ENCODE data around the gene NKX2-1.
"Not testable (repeated sequence)": the region's sequence is repeated elsewhere in the genome, so short reads cannot be mapped to it uniquely, and the experiment has no call there.

The NKX2-1 gene

DNA sequence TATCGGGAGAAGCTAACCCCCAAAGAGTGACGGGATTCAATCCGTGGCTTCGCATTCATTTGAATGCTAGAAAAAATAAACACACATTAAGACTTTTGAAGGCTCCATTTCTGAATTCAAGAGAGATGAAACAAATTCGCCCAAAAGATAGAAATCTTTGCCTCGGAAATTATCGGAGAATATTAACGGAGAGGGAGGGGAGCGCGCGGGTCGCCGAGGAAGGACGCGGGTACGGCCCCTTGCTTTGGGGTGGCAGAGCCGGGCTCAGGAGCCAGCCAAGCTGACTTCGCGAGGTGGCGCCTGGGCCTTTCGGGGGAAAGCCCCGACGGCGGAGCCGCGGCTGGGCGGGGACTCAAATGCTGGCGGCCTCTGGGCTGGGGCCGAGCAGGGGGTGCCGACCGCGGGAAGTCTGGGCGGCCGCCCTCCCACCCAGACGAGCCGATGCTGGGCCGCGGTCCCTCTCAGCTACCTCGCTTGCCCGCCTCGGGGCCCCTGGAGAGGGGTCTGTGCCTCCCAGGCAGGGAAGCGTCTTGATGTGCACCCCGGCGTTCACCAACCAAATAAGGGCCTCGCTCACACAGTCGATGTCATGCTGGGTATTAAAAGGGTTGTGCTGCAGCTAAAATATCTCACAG, 14.7 kb downstream of the NKX2-1 start:
- DNase-seq (ENCODE audit: low spot score) = no peak

DNA sequence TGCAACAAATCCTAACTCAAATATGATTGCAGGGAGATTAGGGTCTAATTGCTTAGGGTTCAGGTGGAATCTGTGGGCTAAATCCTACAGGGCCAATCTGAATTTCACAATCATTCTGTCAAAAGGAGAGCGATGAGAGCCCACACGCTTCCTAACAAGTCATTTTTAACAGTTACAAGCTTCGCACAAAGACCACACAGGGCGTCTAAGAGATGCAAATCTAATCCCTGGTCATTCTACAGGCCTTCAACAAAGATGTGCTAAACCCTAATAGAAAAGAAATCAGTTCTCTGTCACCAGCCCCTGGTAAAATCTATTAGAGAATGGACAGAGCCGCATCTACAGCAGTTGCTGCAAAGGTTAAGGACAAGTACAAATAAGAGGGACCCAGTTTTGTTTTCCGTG, 15.3 kb downstream of the NKX2-1 start:
- DNase-seq (ENCODE audit: low spot score) = no peak

DNA sequence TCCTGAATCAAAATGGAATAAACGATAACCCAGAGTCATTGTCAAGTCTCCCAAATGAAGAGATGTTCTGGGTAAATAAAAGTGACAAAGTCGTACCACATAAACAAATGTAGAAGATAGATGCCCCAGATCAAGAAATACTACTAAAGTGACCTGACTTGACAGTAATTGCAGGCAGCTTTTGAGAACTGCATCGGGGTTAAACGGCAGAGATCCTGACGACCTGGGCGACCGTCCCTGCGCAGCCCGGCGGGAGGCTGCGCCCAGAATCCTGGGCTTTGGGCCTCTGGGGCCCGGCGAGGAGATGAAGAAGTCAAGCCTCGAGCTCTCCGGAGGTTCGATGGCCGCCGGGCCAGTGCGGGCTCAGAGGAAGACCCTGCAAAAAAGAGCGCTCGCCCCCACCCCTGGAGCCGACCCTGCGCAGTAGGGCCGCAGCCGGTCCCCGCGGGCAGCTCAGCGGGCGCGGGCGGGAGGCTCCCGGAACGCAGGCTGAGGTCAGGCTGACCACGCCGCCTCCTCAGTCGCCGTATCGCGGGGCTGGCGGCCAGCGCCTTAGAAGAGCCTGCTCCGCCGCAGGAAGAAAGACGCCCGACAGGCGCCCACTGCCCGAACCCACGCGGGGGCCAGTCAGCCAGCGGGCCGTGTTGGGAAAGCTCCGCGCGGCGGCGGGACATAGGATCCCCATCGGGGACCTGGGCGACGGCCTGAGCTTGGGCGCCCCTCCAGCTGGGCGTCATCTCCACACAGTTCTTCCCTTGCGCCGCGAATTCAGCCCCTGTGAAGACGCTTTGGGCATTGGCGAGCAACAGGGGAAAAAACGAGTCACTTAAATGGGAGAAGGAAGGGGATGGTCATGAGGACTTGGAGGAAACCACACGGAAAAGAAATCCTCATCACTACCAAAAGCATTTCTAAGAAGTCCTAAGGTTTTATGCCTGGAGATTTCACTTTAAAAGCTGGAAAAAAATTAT, 16.0 kb downstream of the NKX2-1 start:
- no peak for DNase-seq (ENCODE audit: low spot score)

DNA sequence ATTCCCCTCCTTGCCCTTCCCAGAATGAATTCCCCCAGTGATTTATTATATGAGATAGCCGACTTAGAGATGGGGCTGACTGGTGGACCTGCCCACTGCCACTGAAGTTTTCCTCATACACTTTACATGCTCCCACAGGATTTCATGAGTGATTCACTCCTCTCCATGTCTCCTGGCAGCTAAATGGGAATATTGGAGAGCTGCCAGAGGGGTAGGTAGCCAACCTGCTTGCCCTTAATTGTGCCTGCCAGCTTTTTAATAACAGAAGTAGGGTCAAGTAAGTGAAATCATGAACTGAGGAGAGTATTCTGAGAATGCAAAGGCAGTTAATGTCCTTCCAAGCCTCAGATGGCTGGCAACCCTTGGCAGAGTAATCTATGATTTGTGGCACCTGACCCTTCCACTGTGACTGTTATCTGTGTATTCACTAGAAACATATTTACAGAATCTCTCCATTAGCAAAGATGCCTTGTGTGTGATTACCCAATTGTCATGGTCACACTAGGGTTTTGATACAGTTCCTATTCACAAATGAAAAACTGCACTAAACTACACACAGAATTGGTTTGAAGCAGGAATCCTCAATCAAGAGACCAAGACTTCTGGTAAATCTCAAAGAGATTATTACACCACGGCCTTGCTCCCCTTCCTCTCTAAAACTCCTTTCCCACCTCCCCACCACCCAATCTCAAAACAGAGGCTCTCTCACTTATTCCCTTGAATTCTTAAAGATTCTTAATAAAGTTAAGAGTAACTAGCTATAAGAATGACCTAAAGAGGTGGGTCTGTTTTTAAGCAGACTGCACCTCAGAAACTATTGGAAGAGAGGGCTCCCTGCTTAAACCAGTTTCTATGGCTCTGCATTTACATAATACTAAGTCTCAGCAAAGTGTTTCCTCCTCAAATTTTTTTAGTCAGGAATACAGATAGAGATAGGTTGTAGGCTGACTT, 17.2 kb downstream of the NKX2-1 start:
- DNase-seq (ENCODE audit: low spot score) = no peak

DNA sequence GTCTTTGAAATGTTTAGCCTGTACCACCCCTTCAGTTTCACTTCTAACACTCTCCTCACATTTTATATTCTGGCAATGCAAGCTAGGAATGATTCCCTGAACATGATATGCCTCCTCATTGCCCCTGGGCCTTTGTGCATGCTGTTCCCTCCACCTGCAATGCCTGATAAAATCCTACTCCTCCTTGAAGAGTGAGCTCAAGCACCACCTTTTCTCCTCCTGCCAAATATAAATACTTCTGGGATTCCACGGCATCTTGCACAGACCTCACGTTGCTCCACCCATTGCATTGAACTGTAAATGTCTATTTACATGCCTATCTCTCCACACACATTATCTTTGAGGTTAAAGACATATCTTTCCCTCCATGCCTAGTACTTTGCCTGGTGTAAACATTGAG, 21.1 kb downstream of the NKX2-1 start:
- no peak for DNase-seq (ENCODE audit: low spot score)

DNA sequence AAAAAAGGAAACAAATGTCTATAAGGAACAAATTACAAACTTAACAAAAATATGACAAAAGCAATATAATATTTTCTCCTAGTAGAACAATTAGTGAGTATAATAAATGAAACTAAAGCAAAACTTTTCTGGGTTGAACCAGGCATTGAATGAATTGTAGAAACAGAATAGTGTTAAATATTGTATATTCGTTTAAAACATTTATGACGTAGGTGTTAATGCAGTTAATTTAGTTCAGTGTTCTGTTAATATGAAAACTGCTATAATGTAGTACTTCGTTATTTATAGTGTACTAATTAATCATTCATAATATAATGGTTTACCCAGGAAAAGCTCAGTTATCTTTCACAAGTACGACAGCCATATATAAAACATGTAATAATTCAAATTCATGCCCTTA, 23.7 kb downstream of the NKX2-1 start:
- no peak for DNase-seq (ENCODE audit: low spot score)

DNA sequence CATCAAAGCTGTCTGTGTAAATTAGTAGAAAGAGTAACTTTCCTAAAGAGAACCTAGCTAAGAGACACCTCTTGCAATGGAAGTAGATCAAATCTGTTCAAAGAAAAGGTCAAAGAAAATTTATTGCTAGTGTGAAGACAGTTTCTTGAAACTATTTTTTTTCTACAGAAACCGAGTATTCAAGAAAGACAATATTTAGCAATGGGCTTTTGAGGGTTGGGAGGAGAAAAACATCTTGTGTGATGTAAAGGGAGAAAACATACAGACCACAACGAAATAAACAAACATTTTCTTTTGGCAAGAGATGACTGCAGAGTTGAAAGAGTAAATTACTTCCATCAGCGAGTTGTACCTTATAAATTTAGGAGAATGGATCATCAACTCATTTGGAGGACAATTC, 24.4 kb downstream of the NKX2-1 start:
- no peak for DNase-seq (ENCODE audit: low spot score)

DNA sequence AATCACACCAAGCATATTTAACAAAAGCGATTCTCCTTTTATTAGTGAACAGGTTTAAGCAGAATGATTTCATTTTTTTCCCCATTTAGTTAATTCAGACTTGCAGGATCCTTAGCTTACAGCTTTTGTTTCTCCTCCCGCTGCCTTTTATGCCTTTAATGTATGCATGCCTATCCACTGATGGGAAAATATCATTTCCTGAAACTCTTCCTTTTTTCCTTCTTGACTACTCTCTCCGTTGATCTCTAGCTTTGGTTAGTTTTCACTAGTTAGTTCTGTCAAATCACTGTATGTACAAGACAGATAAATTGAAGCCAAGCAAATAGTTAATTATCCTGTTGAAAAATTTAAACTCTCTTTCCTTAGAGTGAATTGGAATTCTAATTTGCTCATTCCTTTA, 26.3 kb downstream of the NKX2-1 start:
- DNase-seq (ENCODE audit: low spot score) = no peak

DNA sequence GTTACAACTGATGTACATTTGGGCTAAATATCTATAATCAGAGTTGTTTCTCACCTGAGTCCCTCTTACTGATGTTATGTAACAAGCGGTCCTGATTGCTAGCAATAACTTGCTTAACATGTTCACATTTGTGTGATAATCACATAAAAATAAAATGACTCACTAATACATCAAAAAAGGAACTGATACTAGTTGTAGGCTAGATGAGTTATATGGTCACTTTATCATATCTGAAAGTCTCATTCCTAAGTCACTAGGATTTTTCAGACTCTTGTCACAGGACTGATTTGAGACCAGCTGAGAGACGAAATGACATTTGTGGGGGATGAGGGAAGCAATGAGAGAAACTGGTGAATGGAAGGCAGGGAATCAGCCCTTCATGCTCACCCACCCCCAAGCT, 34.3 kb downstream of the NKX2-1 start:
- no peak for DNase-seq (ENCODE audit: low spot score)

DNA sequence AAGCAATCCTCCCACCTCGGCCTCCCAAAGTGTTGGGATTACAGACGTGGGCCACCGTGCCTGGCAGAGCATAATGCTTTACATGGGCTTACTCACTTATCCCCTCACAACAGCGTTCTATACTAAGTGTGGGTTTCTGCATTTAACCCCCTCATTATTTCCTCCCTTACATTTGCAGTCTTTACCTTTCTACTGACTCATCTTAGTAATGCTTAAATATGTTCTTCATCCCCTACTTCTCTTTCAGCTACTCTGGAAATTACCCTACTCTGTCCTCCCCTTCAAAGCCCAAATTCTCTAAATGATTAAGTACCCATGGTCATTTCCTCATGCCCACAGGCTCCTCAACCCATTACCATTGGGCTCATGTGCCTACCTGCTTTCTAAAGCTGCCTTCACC, 40.7 kb downstream of the NKX2-1 start:
- no peak for DNase-seq (ENCODE audit: low spot score)

DNA sequence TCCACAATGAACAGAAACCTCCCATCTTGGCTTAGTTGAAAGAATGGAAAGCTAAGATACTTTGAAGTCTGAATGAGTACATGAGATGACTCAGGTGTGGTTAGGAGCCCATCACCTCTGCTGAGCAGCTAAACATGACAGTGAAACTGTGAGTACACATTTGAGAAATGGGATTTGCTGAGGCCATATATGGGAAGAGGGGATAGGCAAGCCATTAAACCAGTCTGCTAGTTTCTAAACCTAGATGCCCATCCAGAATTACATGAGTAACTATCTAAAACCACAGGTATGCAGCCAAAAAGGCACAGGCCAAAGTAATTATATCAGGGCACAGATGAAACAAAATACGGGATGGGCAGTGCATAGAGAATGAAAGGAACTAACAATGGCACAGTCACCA, 41.2 kb downstream of the NKX2-1 start:
- DNase-seq (ENCODE audit: low spot score) = no peak

DNA sequence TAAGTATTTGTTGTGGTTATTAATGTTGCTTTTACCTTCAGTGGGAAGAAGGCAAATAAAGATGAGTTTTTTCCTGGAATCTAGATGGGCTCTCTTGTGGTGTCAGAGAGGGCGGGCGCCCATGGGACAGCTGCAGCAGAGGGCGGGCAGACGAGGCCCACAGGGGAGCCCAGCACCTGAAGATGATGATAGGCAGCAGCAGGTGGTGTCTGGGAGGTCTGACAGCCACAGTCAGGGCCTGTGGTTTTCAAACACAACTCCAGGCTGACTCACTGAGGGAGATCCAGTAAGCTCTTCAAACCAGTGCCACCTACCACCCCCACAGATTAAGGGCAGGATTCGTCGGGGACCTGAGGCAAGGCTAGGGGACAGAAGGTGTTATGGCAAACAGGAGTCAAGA, 42.8 kb downstream of the NKX2-1 start:
- DNase-seq (ENCODE audit: low spot score) = no peak

DNA sequence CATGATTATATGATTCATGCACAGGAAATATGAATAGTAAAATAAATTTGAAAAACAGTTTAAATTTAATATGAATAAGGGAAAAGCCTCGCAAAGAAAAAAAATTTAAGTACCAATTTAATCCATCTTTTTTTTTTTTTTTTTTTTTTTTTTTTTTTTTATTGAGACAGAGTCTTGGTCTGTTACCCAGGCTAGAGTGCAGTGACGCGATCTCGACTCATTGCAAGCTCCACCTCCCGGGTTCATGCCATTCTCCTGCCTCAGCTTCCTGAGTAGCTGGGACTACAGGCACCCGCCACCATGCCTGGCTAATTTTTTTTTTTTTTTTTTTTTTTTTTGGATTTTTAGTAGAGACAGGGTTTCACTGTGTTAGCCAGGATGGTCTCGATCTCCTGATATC, 44.0 kb downstream of the NKX2-1 start:
- DNase-seq (ENCODE audit: low spot score) = not testable (repeated sequence)

DNA sequence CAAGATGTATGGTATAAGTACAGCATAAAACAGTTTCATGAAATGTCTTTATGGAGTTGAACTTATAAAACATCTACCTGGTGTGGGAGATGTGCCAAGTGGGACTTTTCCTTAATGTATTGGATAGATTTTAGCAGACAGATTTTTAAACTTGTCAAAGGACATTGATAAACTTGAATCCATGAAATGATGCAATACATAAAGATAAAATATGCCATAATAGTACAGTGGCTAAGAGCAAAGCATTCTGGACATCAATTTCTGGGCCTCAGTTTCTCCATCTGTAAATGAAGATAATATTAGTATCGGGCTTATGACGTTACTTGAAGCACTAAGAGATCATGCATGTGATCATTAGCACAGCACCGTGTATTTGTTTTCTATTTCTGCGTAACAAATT, 45.4 kb downstream of the NKX2-1 start:
- DNase-seq (ENCODE audit: low spot score) = no peak

DNA sequence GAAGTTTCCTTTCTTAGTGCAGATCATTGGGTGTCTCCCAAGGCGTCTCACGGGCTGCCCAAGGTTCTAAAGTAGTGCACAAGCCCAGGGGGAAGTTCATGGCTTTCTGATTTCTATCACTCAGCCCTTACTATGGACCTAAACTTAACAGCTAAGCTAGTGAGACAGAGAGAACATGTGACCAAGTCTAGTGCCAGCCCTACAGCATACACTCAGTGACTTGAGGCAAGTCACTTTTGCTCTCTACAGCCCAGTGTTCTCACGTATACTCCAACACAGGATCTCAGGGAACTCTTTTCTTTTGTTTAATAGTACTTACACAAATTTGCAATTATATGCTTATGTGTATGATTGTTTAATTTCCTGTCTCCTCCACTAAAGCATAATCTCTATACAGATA, 48.6 kb downstream of the NKX2-1 start:
- no peak for DNase-seq (ENCODE audit: low spot score)

DNA sequence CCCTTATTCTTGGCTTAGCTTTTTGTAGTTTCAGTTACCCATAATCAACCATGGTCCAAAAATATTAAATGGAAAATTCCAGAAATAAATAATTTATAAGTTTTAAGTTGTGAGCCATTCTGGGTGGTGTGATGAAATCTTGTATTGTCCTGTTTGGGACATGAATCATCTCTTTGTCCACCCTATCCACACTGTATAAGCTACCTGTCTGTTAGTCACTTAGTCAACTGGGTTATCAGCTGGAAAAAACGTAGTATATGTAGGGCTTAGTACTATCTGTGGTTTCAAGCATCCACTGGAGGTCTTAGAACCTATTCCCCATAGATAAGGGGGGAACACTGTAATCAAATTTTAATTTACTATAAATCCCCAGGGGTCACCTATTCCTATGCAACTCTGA, 52.7 kb downstream of the NKX2-1 start:
- DNase-seq (ENCODE audit: low spot score) = no peak

All from CD4-positive, alpha-beta T cell treated with Interleukin-2 at 100 ng/mL for 4 hours (primary cell).